ENCODE measurements around the gene CHST3. TPM values are rescaled to one million over a fixed set of nuclear protein-coding genes. Genes with fewer than 3 reads are reported as not detected.

The CHST3 gene
- polyA plus RNA-seq, 2 of the 4 experiments (the other 2 are of a cell fraction): 12.8 to 23.1 TPM

DNA sequence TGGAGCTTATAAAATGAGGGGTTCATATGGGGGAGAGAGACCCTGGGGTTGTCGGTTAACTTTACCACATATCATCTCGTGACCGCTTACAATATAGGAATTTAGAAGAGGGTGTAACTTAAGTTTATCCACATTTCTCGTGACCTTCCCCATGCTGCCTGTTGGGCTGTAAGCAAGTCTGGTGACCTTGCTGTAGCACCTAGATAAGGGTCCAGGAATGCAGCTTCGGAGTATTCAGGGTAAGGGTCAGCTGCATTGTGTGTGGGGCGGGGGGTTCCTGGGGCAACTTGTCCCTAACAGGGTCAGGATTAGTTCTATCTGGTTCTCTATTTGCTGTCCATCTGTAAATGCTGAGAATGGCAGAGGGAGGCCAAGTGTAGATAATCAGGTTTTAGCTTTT is 1.3 kb upstream of the CHST3 start:
- POLR2A ChIA-PET: no interaction called here
- CTCF ChIA-PET: interaction anchor here (1.4 to 10.8 kb wide), 5 partner anchors 8 to 86 kb away, joined by 3 to 101 read pairs (median 15); no protein-coding TSS in a partner anchor
- DNase-seq (ENCODE audit: low read depth in 1 of 2, low spot score in 1 of 2) (no peak), ATAC-seq (no peak), FAIRE-seq (no peak)
- 78% methylated on average over 6 of the region's 6 CpGs for WGBS (ENCODE audit: missing lambda C conversion rate)
- Histone ChIP-seq H3K27ac (no peak overlapping the region), H3K4me1 (peaks cover 29% of the 10 kb centered on the region), H3K4me3 (no peak overlapping the region), H3K4me2 (no peak overlapping the region), H3K9me3 (no peaks in the 10 kb centered on the region)
- no peak for TF ChIP-seq RAD21 (conservative IDR thresholded peaks at IDR 0.05 in 1 of 2, IDR thresholded peaks at IDR 0.05 in 1 of 2)
- no peak for TF ChIP-seq ESRRA (IDR thresholded peaks at IDR 0.05; ENCODE audit: borderline replicate concordance, low read length)
- no peak for TF ChIP-seq NPAS2 (CRISPR knock-in tag; IDR thresholded peaks at IDR 0.05; ENCODE audit: borderline replicate concordance)
- no peak for TF ChIP-seq POLR2A (IDR thresholded peaks at IDR 0.05; ENCODE audit: low read length)
- TF ChIP-seq, protein P1, sequence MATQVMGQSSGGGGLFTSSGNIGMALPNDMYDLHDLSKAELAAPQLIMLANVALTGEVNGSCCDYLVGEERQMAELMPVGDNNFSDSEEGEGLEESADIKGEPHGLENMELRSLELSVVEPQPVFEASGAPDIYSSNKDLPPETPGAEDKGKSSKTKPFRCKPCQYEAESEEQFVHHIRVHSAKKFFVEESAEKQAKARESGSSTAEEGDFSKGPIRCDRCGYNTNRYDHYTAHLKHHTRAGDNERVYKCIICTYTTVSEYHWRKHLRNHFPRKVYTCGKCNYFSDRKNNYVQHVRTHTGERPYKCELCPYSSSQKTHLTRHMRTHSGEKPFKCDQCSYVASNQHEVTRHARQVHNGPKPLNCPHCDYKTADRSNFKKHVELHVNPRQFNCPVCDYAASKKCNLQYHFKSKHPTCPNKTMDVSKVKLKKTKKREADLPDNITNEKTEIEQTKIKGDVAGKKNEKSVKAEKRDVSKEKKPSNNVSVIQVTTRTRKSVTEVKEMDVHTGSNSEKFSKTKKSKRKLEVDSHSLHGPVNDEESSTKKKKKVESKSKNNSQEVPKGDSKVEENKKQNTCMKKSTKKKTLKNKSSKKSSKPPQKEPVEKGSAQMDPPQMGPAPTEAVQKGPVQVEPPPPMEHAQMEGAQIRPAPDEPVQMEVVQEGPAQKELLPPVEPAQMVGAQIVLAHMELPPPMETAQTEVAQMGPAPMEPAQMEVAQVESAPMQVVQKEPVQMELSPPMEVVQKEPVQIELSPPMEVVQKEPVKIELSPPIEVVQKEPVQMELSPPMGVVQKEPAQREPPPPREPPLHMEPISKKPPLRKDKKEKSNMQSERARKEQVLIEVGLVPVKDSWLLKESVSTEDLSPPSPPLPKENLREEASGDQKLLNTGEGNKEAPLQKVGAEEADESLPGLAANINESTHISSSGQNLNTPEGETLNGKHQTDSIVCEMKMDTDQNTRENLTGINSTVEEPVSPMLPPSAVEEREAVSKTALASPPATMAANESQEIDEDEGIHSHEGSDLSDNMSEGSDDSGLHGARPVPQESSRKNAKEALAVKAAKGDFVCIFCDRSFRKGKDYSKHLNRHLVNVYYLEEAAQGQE (IDR thresholded peaks at IDR 0.05): no peak
- no peak for TF ChIP-seq RFX5 (IDR thresholded peaks at IDR 0.05)
- TF ChIP-seq, protein P2, sequence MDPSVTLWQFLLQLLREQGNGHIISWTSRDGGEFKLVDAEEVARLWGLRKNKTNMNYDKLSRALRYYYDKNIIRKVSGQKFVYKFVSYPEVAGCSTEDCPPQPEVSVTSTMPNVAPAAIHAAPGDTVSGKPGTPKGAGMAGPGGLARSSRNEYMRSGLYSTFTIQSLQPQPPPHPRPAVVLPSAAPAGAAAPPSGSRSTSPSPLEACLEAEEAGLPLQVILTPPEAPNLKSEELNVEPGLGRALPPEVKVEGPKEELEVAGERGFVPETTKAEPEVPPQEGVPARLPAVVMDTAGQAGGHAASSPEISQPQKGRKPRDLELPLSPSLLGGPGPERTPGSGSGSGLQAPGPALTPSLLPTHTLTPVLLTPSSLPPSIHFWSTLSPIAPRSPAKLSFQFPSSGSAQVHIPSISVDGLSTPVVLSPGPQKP (IDR thresholded peaks at IDR 0.05; ENCODE audit: low read depth, low read length): no peak
- no peak for TF ChIP-seq TFCP2L1 (CRISPR knock-in tag; IDR thresholded peaks at IDR 0.05)
- no peak for TF ChIP-seq HDAC2 (IDR thresholded peaks at IDR 0.05)
- no peak for TF ChIP-seq GATA3 (IDR thresholded peaks at IDR 0.05; ENCODE audit: borderline replicate concordance)
- TF ChIP-seq CEBPB (IDR thresholded peaks at IDR 0.05): no peak
- TF ChIP-seq RCOR1 (IDR thresholded peaks at IDR 0.05; ENCODE audit: low read depth, low read length): no peak
- TF ChIP-seq KDM1A (IDR thresholded peaks at IDR 0.05; ENCODE audit: low read depth): no peak

DNA sequence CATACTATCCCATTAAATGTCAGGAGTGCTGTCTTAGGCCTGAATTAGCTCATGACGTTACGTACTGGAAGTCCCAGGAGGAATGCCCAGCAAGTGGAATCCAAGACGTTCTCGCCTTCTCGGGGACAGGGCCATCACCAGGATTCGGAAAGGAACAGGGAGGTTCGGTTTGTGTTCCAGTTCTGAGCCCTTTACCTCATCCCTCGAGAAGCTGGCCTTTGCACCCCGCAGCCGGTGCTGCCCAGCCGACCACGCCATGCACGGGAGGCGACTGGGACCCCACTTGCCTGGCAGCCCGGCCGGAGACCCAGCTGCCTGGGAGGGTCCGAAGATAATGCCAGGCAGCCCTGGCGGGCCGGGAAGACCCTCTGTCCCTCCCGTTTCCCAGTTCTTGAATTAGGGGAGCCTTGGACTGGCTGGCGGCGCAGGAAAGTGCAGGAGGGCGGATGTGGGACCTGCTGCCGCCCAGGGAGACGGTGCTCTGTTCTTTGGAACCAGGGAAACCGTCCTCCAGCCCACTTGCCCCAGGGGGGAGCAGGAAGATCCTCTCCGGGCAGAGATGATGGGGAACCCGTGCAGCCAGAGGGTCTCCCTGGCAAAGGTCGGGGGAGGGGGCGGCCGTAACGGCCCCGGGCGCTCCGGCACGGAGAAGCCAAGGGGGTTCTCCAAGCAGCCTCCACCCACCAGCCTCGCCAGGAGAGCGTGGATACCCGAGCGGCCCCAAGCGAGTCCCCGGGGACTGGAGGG is 671 bp upstream of the CHST3 start:
- ATAC-seq: peak in 1 of 2 experiments; percentile 49; a peak in 5 of 6 replicates
- 56% methylated on average over 38 of the region's 42 CpGs for WGBS (ENCODE audit: missing lambda C conversion rate)
- Histone ChIP-seq H3K4me1 (peaks cover 35% of the 10 kb centered on the region), H3K4me2 (peak overlapping the region; percentile 97), H3K27ac (peak overlapping the region; percentile 92 to 98), H3K9me3 (no peaks in the 10 kb centered on the region), H3K4me3 (peak overlapping the region; percentile 77)
- DNase-seq (ENCODE audit: low read depth in 1 of 2, low spot score in 1 of 2): no peak
- POLR2A ChIA-PET: interaction anchor here (1.0 to 1.7 kb wide), 4 partner anchors 8 to 310 kb away, joined by 3 to 16 read pairs (median 4); partner anchors contain the start of gene DDIT4
- no peak for TF ChIP-seq TP53 (CRISPR knock-in tag; IDR thresholded peaks at IDR 0.05)
- 0 out of 2 replicates have a peak, but pooled peaks have one; percentile 20 for TF ChIP-seq HDAC2 (IDR thresholded peaks at IDR 0.05)
- CTCF ChIA-PET: interaction anchor here (0.7 to 10.8 kb wide), 10 partner anchors 8 to 85 kb away, joined by 3 to 101 read pairs (median 4); no protein-coding TSS in a partner anchor
- no peak for FAIRE-seq

DNA sequence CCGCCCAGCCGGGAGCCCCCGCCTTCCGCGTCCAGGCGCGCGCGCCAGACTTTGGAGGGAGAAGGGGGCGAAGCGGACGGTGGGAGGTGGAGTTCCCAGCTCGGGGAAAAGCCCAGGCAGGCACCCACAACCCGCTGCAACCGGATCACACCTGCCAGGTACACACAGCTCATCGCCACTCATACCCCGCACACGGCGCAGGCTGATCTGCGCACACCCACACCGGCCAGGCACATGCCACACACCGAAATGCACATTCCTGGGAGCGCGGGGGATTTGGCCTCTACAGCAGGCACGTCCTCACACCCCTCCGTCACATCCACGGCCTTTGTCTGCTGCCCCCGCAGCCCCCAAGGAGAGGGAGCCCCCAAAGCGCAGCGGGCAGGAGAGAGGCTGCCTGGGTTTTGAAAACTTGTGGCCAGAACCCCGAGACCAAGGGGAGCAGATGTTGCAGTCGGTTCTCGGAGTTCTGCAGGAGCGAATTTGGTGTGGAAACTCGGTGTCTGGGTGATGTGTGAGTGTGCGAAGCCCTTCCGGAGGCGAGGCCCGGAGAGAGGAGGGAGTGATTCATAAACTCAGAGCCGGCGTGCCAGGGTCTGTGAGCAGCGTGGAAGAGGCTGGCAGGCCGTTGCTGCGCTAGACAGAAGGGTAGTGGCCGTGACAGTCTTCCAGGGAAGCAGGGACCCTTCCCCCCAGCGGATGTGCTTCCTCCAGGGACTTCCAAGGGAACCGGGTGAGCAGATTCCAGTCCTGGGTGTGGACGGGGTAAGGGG is 734 bp downstream of the CHST3 start:
- under 1% methylated on average over 15 of the region's 48 CpGs for WGBS (ENCODE audit: missing lambda C conversion rate)
- CTCF ChIA-PET: interaction anchor here (0.6 to 10.8 kb wide), 13 partner anchors 9 to 375 kb away, joined by 3 to 101 read pairs (median 4); no protein-coding TSS in a partner anchor
- DNase-seq (ENCODE audit: low read depth in 1 of 2, low spot score in 1 of 2) (peak; percentile 40 to 42), FAIRE-seq (no peak), ATAC-seq (peak; percentile 58 to 64)
- Histone ChIP-seq H3K9me3 (no peaks in the 10 kb centered on the region), H3K4me3 (peak overlapping the region; percentile 77), H3K4me2 (peak overlapping the region; percentile 97), H3K27ac (peak overlapping the region; percentile 92 to 98), H3K4me1 (peaks cover 50% of the 10 kb centered on the region)
- TF ChIP-seq, protein P3, sequence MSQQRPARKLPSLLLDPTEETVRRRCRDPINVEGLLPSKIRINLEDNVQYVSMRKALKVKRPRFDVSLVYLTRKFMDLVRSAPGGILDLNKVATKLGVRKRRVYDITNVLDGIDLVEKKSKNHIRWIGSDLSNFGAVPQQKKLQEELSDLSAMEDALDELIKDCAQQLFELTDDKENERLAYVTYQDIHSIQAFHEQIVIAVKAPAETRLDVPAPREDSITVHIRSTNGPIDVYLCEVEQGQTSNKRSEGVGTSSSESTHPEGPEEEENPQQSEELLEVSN (IDR thresholded peaks at IDR 0.05; ENCODE audit: borderline replicate concordance, low read depth): peak; percentile 77
- TF ChIP-seq POLR2AphosphoS2 (conservative IDR thresholded peaks at IDR 0.05; ENCODE audit: low read length): no peak
- no peak for TF ChIP-seq RARB (CRISPR knock-in tag; IDR thresholded peaks at IDR 0.05)
- no peak for TF ChIP-seq FOSL2 (IDR thresholded peaks at IDR 0.05)
- TF ChIP-seq FOSL2 (CRISPR knock-in tag; IDR thresholded peaks at IDR 0.05): 0 out of 2 replicates have a peak, but pooled peaks have one; percentile 12
- TF ChIP-seq, protein P4, sequence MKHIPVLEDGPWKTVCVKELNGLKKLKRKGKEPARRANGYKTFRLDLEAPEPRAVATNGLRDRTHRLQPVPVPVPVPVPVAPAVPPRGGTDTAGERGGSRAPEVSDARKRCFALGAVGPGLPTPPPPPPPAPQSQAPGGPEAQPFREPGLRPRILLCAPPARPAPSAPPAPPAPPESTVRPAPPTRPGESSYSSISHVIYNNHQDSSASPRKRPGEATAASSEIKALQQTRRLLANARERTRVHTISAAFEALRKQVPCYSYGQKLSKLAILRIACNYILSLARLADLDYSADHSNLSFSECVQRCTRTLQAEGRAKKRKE (CRISPR knock-in tag; IDR thresholded peaks at IDR 0.05; ENCODE audit: low read depth): no peak
- TF ChIP-seq, protein P5, sequence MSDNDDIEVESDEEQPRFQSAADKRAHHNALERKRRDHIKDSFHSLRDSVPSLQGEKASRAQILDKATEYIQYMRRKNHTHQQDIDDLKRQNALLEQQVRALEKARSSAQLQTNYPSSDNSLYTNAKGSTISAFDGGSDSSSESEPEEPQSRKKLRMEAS (IDR thresholded peaks at IDR 0.05): peak; percentile 89
- TF ChIP-seq FOSB (CRISPR knock-in tag; IDR thresholded peaks at IDR 0.05): no peak
- POLR2A ChIA-PET: interaction anchor here (1.0 to 1.7 kb wide), 4 partner anchors 10 to 309 kb away, joined by 3 to 16 read pairs (median 5); partner anchors contain the start of gene DDIT4

All from A549 (cell line).